OCI-LY7 (cell line): ENCODE measurements around the gene STK33.

Source experiments
- EZH2phosphoT487 ChIP-seq: fragments of 200-600 bp; sonication (generic); IDR thresholded peaks from 2 replicates; pipeline ENCODE4 v1.6.1; 2018; ENCODE audit warnings: low read depth, borderline replicate concordance, mild to moderate bottlenecking, mixed run types, antibody characterized with exemption, low read length, moderate library complexity, mixed read lengths
- TF ChIP-seq, protein P1 (sequence below): fragments of 200-600 bp; sonication (generic); conservative IDR thresholded peaks from 2 replicates; pipeline ENCODE4 v1.5.1; 2014; ENCODE audit warnings: mild to moderate bottlenecking, antibody characterized with exemption, low read length, moderate library complexity, mixed read lengths

DNA sequence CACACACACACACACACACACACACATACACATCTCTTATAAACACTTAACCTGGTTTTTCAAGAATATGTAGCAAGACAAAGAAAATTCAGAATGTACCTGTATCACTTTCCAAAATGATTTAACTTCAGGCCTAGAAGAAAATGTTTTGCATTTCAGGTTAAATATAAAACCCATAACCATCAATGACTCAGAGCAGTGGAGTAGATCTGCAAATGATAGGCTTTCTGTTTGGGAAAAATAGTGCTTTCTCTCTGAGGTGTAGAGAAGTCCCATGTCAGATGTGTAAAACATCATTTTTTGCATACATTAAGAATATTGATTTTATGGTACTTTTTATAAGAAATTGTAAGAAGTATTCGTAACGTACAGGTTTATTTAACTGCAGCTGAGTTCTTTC is 116.9 kb downstream of the STK33 start:
- TF ChIP-seq, protein P1, sequence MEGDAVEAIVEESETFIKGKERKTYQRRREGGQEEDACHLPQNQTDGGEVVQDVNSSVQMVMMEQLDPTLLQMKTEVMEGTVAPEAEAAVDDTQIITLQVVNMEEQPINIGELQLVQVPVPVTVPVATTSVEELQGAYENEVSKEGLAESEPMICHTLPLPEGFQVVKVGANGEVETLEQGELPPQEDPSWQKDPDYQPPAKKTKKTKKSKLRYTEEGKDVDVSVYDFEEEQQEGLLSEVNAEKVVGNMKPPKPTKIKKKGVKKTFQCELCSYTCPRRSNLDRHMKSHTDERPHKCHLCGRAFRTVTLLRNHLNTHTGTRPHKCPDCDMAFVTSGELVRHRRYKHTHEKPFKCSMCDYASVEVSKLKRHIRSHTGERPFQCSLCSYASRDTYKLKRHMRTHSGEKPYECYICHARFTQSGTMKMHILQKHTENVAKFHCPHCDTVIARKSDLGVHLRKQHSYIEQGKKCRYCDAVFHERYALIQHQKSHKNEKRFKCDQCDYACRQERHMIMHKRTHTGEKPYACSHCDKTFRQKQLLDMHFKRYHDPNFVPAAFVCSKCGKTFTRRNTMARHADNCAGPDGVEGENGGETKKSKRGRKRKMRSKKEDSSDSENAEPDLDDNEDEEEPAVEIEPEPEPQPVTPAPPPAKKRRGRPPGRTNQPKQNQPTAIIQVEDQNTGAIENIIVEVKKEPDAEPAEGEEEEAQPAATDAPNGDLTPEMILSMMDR: no peak
- no peak for TF ChIP-seq EZH2phosphoT487
